B cell (primary cell): ENCODE data around the gene SLC9A5. TPM values are rescaled to one million over a fixed set of nuclear protein-coding genes. Genes with fewer than 3 reads are reported as not detected.

Experiments used
- ATAC-seq: fragments of 200-7000 bp; cut with Tn5 transposase; one replicate; pipeline ENCODE4 v1.10.0; 2021; ENCODE audit warnings: low read depth, mild to moderate bottlenecking, moderate number of reproducible peaks, moderate library complexity
- CTCF ChIA-PET: fragments of 350-600 bp; sonication (Branson Sonifier 250); formaldehyde crosslinking; loops from one replicate; lab custom pipeline; 2021; ENCODE audit warnings: antibody characterized with exemption, inconsistent platforms; lab: Charles Lee
- POLR2A ChIA-PET: fragments of 350-600 bp; sonication (Branson Sonifier 250); formaldehyde crosslinking; loops from one replicate; lab custom pipeline; 2021; ENCODE audit warnings: antibody characterized with exemption; lab: Charles Lee
- DNase-seq: peaks from one replicate; pipeline ENCODE4 v3.0.0; 2013
- H2AFZ ChIP-seq: 2 replicates; pipeline ENCODE4 v1.6.1; 2012; ENCODE audit warnings: mild to moderate bottlenecking, low read depth, low read length; ENCODE audit not compliant: insufficient read depth, poor library complexity, severe bottlenecking
- H3K27ac ChIP-seq, 2 donors: 1 replicate in 1 of 2; 2 replicates in 1 of 2; pipeline ENCODE4 v1.5.1; 2012 to 2013; ENCODE audit warnings: low read length in 2 of 2, mild to moderate bottlenecking in 2 of 2, moderate library complexity in 1 of 2
- H3K27me3 ChIP-seq, 4 experiments: fragments of 200-600 bp in 1 of 4; sonication (generic) in 1 of 4; replicated peaks in 1 of 4; 1 replicate in 2 of 4; 2 replicates in 2 of 4; pipeline versions ENCODE4 v1.6.1 to v1.7.0; 2013 to 2016; ENCODE audit warnings: low read length in 3 of 4, mild to moderate bottlenecking in 2 of 4, mixed read lengths in 1 of 4, moderate library complexity in 1 of 4; ENCODE audit not compliant: insufficient read depth in 4 of 4, control insufficient read depth in 3 of 4; ENCODE audit errors: control extremely low read depth in 1 of 4
- H3K36me3 ChIP-seq, 2 experiments: replicated peaks in 1 of 2; 1 replicate in 1 of 2; 2 replicates in 1 of 2; pipeline versions ENCODE4 v1.6.1 to v1.7.1; 2013; ENCODE audit warnings: low read length in 1 of 2; ENCODE audit not compliant: insufficient read depth in 2 of 2, control insufficient read depth in 1 of 2; ENCODE audit errors: control extremely low read depth in 1 of 2, extremely low read depth in 1 of 2
- H3K4me1 ChIP-seq, 2 donors: fragments of 200-600 bp in 1 of 2; sonication (generic) in 1 of 2; 1 replicate in 1 of 2; 2 replicates in 1 of 2; pipeline versions ENCODE4 v1.5.1 to v1.6.1; 2013 to 2017; ENCODE audit warnings: low read length in 2 of 2; ENCODE audit not compliant: control insufficient read depth in 2 of 2, insufficient read depth in 2 of 2
- H3K4me2 ChIP-seq: replicated peaks from 2 replicates; pipeline ENCODE3; 2012; ENCODE audit warnings: mild to moderate bottlenecking, low read depth, low read length; ENCODE audit not compliant: poor library complexity, severe bottlenecking
- H3K4me3 ChIP-seq, 5 experiments: fragments of 200-600 bp in 1 of 5; sonication (generic) in 1 of 5; 1 replicate in 3 of 5; 2 replicates in 2 of 5; pipeline versions ENCODE4 v1.5.1 to v1.7.0; 2011 to 2016; ENCODE audit warnings: low read length in 4 of 5, mild to moderate bottlenecking in 4 of 5, low read depth in 2 of 5, control low read depth in 1 of 5, moderate library complexity in 1 of 5; ENCODE audit not compliant: insufficient read depth in 1 of 5; ENCODE audit errors: control extremely low read depth in 1 of 5, extremely low read depth in 1 of 5
- H3K79me2 ChIP-seq: fragments of 200-600 bp; sonication (generic); one replicate; pipeline ENCODE4 v1.6.0; 2016; ENCODE audit warnings: low read length; ENCODE audit not compliant: control insufficient read depth, insufficient read depth
- H3K9ac ChIP-seq: fragments of 200-600 bp; sonication (generic); 2 replicates; pipeline ENCODE4 v1.6.1; 2017; ENCODE audit warnings: mild to moderate bottlenecking, low read length, moderate library complexity
- H3K9me3 ChIP-seq, 3 donors: one replicate each; pipeline versions ENCODE4 v1.6.1 to v1.7.1; 2013; ENCODE audit warnings: low read length in 2 of 3; ENCODE audit not compliant: control insufficient read depth in 2 of 3, insufficient read depth in 1 of 3; ENCODE audit errors: control extremely low read depth in 1 of 3
- H4K20me1 ChIP-seq: 2 replicates; pipeline ENCODE4 v1.6.0; 2012; ENCODE audit warnings: mild to moderate bottlenecking, low read length; ENCODE audit not compliant: insufficient read depth, control insufficient read depth, poor library complexity, severe bottlenecking
- H3K27ac Mint-ChIP-seq: one replicate; pipeline ENCODE4 v1.8.0; 2021; ENCODE audit warnings: mixed read lengths
- H3K27me3 Mint-ChIP-seq: one replicate; pipeline ENCODE4 v1.8.0; 2021; ENCODE audit warnings: mixed read lengths
- H3K4me1 Mint-ChIP-seq: one replicate; pipeline ENCODE4 v1.8.0; 2021; ENCODE audit warnings: mixed read lengths
- H3K4me3 Mint-ChIP-seq: one replicate; pipeline ENCODE4 v1.8.0; 2021; ENCODE audit warnings: mixed read lengths
- H3K9me3 Mint-ChIP-seq: one replicate; pipeline ENCODE4 v1.8.0; 2022; ENCODE audit warnings: mixed read lengths; ENCODE audit not compliant: insufficient read depth
- CTCF ChIP-seq: fragments of 200-600 bp; IDR thresholded peaks from one replicate; pipeline ENCODE4 v1.8.0; 2022; ENCODE audit warnings: antibody characterized with exemption, mild to moderate bottlenecking
- EZH2 ChIP-seq: IDR thresholded peaks from 2 replicates; pipeline ENCODE4 v1.6.1; 2012; ENCODE audit warnings: borderline replicate concordance, low read depth, mild to moderate bottlenecking, moderate library complexity, low read length; ENCODE audit not compliant: insufficient read depth, poor library complexity, severe bottlenecking
- WGBS: methylation state at CpG from one replicate; pipeline ENCODE4 v1.1.5; 2013; ENCODE audit warnings: missing lambda C conversion rate; ENCODE audit not compliant: insufficient coverage; 5-methylcytosine and 5-hydroxymethylcytosine counted together
- intact Hi-C: fragments of 100-400 bp; cut with micrococcal nuclease; formaldehyde crosslinking; loops from one replicate; pipeline ENCODE4 v1.10.0; 2022
- polyA plus RNA-seq: library from polyadenylated mRNA; depleted of rRNA; stranded (reverse); fragments of >200 nt; gene quantifications from 2 replicates; pipeline ENCODE4 v1.2.3, GENCODE V29; 2012
- total RNA-seq, 2 donors: library from RNA; stranded (reverse); fragments of 120-200 nt in 1 of 2; gene quantifications; 1 replicate in 1 of 2; 2 replicates in 1 of 2; pipeline versions ENCODE4 v1.2.3 to v1.2.4, GENCODE V29; 2013 to 2022

SLC9A5 gene
- total and polyA plus RNA-seq, 2 donors (not counting 1 experiment from before 2014, with no cell fraction given), result 1.7 TPM

GRCh38 chr16:67296420-67296819, 47.6 kb downstream of the SLC9A5 start:
- ChIA-PET CTCF (no interaction called here), POLR2A (no interaction called here)
- Histone ChIP-seq H3K9me3 (no peaks in the 10 kb centered on the region), H3K79me2 (no peaks in the 10 kb centered on the region), H3K36me3 (no peaks in the 10 kb centered on the region), H3K9ac (no peak overlapping the region), H4K20me1 (no peaks in the 10 kb centered on the region), H3K4me3 (no peak overlapping the region), H2AFZ (no peak overlapping the region), H3K4me1 (no peaks in the 10 kb centered on the region), H3K27ac (no peak overlapping the region), H3K27me3 (no peaks in the 10 kb centered on the region), H3K4me2 (no peak overlapping the region)
- no peak for ATAC-seq
- Mint-ChIP-seq H3K4me3 (no peak overlapping the region), H3K4me1 (no peaks in the 10 kb centered on the region), H3K27ac (no peak overlapping the region), H3K27me3 (no peaks in the 10 kb centered on the region), H3K9me3 (no peaks in the 10 kb centered on the region)
- TF ChIP-seq CTCF, result no peak
- TF ChIP-seq EZH2, result no peak
- WGBS, result 80% methylated on average over 1 of the region's 3 CpGs
- intact Hi-C loops, result no loop called here
- DNase-seq, result no peak

- 93% methylated on average over 9 of the region's 9 CpGs for WGBS
- H3K4me1 Mint-ChIP-seq, result no peaks in the 10 kb centered on the region
- no peaks in the 10 kb centered on the region for H3K27me3 Mint-ChIP-seq
- H3K4me3 Mint-ChIP-seq, result no peak overlapping the region
- Histone ChIP-seq H3K27me3 (no peaks in the 10 kb centered on the region), H4K20me1 (no peaks in the 10 kb centered on the region), H2AFZ (no peak overlapping the region), H3K4me1 (no peaks in the 10 kb centered on the region), H3K4me2 (no peak overlapping the region), H3K9me3 (no peaks in the 10 kb centered on the region), H3K9ac (no peak overlapping the region), H3K27ac (no peak overlapping the region), H3K4me3 (no peak overlapping the region), H3K36me3 (no peaks in the 10 kb centered on the region), H3K79me2 (no peaks in the 10 kb centered on the region)
- no peak overlapping the region for H3K27ac Mint-ChIP-seq
- POLR2A ChIA-PET, result no interaction called here
- CTCF ChIA-PET, result interaction anchor here (0.6 kb wide), 1 partner anchor 28 kb away, joined by 3 read pairs; the partner anchor contains the start of genes KCTD19 and LRRC36
- intact Hi-C loops, result no loop called here
- no peak for ATAC-seq
- TF ChIP-seq EZH2 (no peak), CTCF (no peak)
- H3K9me3 Mint-ChIP-seq, result no peaks in the 10 kb centered on the region
- no peak for DNase-seq
These were observed 49.5 kb downstream of the SLC9A5 start for GRCh38 chr16:67298277-67298676.
